Endothelial cell of hepatic sinusoid (primary cell): ENCODE measurements around the gene SLC26A1.

ENCODE experiments used
- in situ Hi-C: cut with HindIII; loops from 2 replicates; pipeline ENCODE4 v1.10.0; 2017; ENCODE audit warnings: low sequenced_read_pairs

Gene SLC26A1, protein sequence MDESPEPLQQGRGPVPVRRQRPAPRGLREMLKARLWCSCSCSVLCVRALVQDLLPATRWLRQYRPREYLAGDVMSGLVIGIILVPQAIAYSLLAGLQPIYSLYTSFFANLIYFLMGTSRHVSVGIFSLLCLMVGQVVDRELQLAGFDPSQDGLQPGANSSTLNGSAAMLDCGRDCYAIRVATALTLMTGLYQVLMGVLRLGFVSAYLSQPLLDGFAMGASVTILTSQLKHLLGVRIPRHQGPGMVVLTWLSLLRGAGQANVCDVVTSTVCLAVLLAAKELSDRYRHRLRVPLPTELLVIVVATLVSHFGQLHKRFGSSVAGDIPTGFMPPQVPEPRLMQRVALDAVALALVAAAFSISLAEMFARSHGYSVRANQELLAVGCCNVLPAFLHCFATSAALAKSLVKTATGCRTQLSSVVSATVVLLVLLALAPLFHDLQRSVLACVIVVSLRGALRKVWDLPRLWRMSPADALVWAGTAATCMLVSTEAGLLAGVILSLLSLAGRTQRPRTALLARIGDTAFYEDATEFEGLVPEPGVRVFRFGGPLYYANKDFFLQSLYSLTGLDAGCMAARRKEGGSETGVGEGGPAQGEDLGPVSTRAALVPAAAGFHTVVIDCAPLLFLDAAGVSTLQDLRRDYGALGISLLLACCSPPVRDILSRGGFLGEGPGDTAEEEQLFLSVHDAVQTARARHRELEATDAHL

DNA sequence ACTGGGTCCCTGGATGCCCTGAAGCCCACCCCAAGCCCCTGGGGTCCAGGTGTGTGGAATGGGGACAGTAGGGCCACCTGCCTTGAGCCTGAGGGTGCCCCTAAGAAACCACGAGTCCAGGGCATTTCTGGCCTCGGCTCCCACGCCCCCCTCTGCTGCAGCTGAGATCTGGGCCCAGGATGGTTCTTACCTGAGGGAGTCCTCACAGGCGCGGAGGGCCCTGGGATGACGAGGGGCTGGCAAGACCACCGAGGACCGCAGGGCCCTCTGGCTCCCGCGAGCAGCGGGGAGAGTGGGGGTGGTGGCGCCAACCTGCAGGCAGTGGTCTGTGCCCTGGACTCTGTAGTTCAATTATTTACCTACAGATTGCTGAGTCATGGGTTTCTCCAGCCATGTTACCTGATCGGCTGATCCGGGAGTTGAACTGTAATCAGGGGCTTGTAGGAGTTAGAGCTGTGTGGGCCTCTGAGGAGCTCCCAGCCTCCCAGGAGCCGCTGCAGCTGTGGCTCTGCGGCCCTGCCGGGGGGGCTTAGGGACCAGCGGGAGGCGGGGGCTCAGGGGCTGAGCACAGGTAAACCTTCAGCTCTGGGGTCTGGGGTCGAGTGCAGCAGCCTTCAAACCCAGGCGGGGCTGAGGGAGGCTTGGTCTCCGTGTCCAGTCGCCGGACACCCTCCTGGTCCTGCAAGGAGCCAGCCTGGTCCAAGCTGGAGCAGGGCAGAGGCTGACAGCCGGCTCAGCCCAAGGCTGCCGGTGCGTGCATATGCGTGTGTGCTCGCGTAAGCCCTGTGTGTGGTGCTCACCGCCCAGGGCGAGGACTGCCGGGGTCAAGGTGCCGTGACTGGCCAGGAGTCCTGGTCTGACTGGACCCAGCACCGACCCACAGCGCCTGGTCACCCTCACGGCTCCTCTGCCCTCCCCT, at the start of gene SLC26A1:
Gene SLC26A1 (minus strand): TSS at position 294 of the 919 bp plus-strand sequence. CDS start 1,701 bp downstream, outside the sequence.
- in situ Hi-C loops, result no loop called here

DNA sequence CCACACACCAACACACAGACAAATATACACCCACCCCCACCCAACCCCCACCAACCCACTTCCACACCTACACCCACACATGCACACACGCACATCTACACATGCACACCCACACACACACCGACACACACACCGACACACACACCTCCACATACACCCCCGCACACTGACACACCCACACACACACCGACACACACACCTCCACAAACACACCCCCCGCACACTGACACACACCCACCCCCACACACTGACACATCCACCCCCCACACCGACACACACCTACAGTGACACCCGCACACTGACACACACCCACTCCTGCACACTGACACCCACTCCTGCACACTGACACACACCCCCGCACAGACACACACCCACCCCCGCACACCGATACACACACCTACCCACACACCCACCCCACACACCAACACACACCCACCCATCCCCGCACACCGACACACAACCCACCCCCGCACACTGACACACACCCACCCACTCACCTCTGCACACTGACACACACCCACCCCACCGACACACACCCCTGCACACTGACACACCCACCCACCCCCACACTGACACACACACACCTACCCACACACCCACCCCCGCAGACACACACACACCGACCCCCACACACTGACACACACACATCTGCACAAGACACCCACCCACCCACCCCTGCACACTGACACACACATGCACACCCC, 49.3 kb upstream of the SLC26A1 start:
- in situ Hi-C loops, result no loop called here

DNA sequence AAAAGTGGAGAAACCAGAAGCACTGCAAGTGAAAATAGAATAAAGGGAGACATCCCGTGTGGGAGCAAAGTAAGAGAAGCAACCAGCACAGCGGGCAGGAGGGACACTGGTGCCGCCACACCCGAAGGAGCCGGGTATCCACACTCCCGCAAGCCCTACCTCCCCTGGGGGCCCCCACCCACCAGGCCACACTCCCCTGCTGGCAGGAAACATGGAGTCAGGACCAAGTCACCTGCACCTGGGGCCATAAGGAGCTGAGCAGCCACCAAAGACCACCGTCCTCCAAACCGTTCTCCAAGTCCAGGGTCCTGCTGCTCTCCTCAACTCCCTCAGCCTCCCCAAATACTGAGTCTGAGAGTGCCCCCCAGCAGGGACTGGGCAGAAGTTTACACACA, 48.7 kb upstream of the SLC26A1 start:
- in situ Hi-C loops, result no loop called here

DNA sequence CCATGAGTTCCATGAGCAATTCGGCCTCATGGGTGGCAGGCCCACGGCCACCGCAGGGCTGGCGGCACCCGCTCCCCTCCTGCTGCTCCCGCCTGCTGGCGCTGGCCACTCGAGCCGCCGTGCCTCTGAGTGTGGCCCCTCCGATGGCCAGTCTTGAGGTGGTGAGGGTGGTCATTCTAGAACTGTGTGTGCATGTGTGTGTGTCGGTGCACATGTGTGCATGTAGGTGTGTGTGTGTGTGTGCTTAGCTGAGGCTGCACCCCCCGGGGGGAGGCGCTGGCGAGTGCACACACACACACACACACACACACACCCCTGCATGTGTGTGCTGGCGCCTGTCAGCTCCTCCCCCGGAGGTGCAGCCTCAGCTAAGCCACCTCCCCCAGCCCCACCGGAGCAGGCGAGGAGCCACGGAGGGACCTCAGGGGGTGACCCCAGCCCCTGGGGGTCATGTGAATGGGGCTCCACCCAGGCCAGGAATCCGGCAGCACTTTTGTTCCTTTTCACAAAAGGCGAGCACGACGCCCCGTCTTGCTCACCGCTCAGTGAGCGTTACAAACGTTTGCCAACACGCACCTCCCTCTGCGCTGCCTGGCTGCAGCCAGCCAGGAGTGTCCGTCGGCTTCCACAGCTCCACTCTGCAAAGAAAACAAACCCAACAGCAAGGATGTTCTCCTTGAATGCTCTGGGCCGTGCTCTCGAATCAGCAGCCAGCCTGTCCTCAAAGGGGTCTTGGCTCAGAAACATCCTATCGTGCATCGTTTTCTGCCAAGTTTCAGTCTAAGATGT, 48.1 kb upstream of the SLC26A1 start:
- in situ Hi-C loops, result no loop called here

DNA sequence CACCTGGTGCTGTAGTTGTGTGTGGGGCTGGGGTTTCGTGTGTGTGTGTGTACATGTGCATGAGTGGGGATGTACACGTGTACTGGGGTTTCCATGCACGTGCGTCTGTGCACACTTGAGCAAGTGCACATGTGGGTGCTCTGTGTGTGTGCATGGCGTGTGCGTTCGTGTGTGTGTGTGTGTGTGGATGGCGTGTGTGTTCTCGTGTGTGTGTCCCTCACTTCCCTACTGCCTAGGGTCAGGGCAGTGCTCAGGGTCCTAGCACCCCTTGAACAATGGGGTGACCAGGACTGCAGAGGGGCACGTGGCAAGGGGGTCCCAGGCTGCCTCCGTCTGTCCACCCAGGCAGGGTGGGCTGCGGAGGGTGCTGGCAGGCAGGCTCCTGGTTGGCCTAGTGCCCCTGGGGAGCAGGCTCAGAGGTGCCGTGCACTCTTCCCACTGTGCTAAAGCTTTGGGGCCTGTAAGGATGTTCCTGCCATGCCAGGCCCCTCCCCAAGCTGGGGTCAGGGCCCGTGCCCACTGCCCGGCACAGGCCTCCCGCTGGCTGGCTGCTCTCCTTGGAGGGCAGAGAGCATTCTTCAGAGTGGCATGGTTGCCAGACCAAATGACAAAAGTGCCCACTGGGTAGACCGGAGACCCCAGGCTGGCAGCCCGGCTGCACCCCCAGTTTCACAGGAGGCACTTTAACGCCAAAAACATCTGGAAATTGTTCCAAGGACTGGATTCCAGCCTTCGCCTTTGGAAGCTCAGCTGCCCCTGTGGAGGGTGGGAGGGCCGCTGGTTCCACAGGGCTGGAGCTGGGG, 47.3 kb upstream of the SLC26A1 start:
- in situ Hi-C loops, result no loop called here

DNA sequence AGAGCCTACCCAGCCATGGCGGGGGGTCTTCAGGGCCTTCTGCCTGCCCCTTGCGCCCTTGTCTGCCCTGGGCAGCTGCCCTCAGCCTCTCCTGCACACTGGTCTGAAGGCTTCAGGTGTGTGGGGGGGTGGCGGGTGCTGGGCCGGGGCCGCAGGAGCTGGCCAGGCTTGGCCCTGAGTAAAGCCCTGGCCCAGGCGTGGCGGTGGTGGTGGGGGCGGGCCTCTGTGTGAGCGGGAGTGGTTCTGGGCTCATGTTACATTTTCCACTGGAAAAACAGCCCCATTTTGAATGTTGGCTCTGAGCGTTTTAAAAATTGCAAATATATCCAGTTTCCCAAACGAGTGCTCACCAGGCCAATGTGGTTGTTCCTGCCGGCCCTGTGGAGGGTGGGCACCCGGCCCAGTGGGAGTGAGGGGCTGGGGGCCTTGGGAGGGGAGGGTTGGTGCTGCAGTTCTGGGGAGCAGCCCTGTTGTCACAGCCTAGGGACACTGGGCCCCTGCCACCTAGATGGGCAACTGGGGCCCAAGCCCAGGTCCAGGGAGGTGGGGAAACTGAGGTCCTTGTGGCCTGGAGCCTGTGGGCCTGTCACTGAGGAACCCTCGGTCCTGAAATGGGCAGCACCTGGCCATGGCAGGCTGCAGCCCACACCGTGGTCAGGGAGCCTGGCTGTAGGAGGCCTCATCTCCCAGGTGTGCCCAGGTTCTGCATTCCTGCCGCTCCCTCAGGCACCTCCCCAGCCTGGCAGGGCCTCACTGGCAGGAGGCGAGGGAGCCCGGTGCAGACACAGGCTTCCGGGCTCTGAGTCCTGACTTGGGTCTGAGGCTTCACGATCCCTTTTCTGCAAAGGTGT, 46.5 kb upstream of the SLC26A1 start:
- in situ Hi-C loops, result loop anchor here (10.0 kb wide), 2 partner anchors 105 to 315 kb away; partner anchors contain the start of genes GAK and TMEM175

DNA sequence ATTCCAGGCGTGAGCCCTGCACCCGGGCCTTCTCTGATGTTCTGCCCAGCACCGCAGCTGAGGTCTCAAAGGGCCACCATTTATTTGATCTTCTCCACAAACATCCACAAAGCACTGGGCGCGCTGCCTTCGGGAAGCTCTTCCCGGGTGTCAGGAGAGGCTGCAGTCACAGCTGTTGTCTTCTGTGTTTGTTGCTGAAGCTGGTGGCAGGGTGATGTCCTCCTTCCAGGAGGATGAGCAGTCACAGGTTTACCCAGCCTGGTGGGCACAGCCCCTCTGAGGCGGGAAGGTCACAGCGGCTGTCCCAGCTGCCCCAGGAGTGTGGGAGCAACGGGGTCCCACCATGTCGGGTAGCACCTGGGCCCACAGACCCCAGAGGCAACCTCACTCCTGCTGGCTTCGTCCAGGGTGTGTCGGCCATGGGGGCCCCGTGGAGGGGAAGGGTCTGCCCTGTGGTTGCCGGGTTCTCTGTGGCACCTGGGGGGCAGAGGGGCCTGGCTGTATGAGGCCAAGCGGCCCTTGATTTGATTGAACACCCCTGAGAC, 45.8 kb upstream of the SLC26A1 start:
- in situ Hi-C loops, result loop anchor here (10.0 kb wide), 2 partner anchors 104 to 316 kb away; partner anchors contain the start of genes GAK and TMEM175

DNA sequence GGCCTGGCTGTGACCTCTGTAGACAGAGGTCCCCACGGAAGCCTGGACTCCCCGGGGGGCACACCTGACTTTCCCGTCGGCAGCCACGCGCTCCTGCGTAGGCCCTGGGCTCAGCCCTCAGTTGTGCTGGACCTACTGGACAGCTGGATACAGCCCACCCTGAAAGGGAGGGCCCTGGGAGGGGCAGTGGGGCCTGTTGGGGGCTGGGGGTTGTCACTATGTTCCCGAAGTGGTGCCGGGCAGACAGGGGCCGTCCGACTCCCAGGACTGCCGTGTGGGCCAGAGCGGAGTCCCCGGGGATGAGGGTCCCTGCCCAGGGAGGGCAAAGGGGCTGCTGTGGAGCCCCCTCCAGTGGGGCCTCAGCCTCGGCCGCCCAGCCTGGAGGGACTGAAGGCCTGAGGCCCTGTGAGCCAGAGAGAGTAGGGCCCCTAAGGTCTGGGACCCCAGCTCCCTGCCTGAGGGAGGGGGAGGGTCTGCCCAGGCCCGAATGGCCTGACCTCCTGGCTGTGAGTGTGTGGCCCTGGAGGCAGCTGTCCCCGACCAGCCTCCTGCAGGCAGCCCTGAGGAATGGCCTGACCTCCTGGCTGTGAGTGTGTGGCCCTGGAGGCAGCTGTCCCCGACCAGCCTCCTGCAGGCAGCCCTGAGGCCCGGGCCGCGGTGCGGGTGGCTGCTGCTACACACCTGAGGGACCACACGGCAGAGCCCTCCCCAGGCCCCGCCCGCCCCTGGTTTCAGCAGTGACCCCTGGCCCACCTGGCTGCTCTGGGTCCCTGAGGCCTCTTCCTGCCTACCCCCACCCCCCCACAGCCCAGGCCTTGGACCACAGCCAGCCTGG, 44.0 kb upstream of the SLC26A1 start:
- in situ Hi-C loops, result loop anchor here (10.0 kb wide), 2 partner anchors 102 to 318 kb away; partner anchors contain the start of genes GAK and TMEM175

DNA sequence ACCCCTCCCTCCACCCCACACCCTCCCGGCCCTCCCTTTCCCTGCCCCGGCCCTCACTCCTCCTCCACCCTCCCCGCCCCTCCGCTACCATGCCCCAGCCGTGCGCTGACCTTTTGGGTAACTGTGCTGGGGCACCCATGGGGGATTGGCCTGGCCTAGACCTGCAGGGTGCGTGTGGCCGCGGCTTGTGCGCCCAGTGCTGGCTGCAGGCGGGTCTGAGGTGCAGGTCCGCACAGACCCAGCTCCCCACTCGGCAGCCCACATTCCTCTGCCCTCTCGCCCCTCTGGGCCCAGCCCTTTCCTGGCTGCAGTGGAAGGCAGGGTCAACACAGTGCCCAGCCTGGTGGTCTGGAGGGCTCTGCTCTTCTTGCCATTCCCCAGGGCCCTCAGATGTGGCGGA, 42.9 kb upstream of the SLC26A1 start:
- in situ Hi-C loops, result loop anchor here (10.0 kb wide), 2 partner anchors 101 to 319 kb away; partner anchors contain the start of genes GAK and TMEM175

DNA sequence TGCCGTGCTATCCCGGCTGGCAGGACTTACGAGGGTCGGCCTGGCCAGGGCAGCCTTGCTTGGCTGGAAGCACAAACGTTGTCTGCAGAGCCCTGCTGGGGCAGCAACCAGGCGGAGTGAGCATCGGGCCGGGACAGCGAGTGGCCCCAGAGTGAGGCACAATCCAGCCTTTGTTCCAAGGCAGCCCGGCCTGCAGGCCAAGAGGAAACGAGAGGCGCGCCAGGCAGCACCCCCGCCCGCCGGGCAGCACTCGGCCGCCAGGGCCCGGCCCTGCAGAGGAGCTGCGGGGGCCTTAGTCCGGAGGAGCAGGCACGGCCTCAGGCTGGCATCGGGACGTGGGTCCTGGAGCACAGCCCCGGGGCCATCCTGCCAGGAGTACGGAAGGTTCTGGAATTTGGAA, 42.3 kb upstream of the SLC26A1 start:
- in situ Hi-C loops, result loop anchor here (10.0 kb wide), 2 partner anchors 101 to 319 kb away; partner anchors contain the start of genes GAK and TMEM175

DNA sequence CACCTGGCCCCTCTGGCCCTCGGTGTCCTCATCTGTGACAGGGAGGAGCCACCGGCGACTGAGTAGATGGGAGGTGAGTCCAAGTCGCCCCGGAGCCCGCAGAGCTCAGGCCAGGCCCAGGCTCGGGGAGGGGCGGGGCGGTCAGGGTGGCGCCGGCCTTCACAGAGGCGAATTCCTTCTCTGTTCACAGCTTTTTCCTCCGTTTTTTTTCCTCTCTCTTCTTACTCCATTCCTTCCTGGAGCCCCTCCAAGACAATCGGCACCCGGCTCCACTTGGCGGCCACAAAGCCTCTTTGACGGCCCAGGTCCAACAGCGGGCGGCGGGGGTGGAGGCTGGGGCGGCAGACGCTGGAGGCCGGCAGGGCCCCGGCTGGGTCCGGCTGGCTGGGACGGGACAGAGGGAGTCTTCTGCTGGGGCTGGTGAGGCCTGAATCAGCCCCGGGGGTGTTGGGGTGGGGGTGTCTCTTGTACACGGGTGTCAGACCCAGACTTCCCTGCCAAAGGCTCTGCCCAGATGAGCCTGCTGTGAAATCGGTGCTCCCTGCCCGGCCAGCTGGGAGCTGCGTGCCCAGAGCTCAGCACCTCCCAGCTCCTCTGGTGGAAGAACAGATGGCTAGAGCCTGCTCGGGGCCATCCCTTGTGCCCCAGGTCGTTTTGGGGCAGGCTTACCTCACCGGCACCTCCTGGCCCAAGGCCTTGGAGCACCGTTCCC, 40.8 kb upstream of the SLC26A1 start:
- in situ Hi-C loops, result loop anchor here (5.0 to 10.0 kb wide), 3 partner anchors 62 to 321 kb away; partner anchors contain the start of genes DGKQ, GAK and TMEM175

DNA sequence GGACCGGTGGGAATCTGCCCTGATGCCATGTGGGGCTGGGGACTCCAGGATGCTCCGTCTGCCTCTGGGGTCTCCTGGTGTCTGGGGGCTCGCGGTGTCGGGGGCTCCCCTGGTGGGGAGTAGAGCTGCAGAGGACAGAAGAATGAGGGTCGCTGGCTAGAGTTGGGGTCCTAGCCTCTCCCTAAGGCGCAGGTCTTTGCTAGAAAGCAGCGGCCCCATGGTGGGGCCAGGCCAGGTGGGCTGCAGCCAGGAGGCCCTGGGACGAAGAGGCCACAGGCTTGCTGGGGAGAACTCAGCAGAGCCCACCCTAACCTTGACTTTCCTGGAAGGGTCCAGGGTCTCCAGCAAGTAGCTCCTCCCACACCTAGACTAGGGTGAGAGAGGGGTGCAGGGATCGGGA, 39.7 kb upstream of the SLC26A1 start:
- in situ Hi-C loops, result loop anchor here (5.0 to 10.0 kb wide), 3 partner anchors 61 to 322 kb away; partner anchors contain the start of genes DGKQ, GAK and TMEM175

DNA sequence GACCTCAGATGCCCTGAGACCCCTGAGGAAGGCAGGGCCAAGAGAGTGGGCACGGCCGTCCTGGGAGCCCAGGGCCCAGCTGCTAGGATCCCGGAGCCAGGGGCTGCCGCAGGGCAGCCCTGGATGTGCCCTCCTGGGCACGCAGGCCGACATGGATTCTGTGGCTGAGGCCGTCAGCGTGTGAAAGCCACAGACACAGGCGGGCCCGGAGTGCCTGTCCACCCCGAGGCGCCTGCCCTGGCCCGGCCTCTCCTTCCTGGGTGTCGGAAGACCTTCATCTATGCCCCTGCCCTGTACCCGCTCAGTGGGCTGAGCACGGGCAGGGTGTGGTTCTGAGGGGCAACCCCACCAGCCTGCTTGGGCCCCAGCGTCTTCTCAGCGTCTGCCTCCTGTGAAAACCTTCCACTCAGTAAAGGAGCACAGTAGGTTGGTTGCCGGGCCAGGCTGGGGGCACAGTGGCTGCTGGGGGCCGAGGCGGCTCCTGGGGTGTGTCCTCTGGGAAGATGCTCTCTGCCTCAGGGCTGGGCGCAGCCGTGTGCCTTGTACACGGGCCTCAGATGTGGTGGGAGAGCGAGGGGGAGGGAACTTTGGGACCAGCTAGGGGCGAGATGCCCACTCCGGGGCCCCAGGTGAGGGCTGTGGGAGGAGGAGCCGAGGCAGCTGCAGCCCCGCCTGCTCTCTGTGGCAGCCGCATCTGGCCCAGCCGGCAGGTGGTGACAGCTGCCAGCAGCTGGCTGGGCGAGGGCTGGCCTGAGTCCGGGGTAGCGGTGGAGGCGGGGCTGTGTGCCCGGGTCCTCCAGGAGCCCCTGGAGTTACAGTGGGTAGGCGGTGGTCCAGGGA, 39.0 kb upstream of the SLC26A1 start:
- in situ Hi-C loops, result loop anchor here (5.0 to 10.0 kb wide), 3 partner anchors 60 to 323 kb away; partner anchors contain the start of genes DGKQ, GAK and TMEM175

DNA sequence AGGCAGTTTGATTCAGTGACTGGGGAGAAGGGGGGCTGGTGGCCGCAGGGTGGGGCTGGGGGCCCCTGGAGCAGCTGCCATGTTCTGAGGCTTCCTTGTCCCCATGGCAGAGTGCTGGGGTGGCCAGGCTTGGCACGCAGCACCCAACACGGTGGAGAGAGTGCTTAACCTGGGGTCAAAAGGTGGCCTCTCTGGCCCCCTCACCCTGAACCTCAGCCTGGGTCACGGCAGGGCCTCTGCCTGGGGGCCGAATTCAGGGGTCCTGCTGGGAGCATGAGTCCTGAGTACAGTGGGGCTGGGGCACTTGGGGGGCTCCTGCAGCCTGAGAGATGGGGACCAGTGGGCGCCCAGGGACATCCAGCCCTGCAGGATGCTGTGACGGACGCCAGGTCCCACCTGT, 38.1 kb upstream of the SLC26A1 start:
- in situ Hi-C loops, result loop anchor here (5.0 to 10.0 kb wide), 3 partner anchors 59 to 323 kb away; partner anchors contain the start of genes DGKQ, GAK and TMEM175
